Measurements from ENCODE around the gene FSTL5. TPM values are rescaled to one million over a fixed set of nuclear protein-coding genes. Genes with fewer than 3 reads are reported as not detected.

Gene FSTL5
- total and polyA plus RNA-seq, 2 experiments from 2014 or later = 0.06 to 0.49 TPM

DNA sequence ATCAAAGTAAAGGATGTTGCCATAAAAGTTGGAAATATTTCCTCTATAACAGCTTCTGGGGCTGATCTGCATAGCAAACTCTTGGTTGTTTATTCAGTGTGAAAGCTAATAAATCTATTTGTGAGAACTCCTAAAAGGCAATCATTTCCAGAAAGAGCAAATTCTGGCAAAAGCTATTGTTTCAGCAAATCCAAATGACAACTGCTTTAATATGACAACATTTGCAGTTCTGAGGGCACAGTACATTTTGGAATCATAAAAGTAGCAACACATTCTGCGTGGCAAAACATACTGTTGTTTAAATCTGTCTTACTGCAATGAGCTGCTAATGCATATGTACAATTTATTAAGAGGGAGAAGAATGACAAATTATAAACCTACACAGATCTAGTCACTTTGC lies 818.1 kb downstream of the FSTL5 start (continued):
- TF ChIP-seq, protein P1, sequence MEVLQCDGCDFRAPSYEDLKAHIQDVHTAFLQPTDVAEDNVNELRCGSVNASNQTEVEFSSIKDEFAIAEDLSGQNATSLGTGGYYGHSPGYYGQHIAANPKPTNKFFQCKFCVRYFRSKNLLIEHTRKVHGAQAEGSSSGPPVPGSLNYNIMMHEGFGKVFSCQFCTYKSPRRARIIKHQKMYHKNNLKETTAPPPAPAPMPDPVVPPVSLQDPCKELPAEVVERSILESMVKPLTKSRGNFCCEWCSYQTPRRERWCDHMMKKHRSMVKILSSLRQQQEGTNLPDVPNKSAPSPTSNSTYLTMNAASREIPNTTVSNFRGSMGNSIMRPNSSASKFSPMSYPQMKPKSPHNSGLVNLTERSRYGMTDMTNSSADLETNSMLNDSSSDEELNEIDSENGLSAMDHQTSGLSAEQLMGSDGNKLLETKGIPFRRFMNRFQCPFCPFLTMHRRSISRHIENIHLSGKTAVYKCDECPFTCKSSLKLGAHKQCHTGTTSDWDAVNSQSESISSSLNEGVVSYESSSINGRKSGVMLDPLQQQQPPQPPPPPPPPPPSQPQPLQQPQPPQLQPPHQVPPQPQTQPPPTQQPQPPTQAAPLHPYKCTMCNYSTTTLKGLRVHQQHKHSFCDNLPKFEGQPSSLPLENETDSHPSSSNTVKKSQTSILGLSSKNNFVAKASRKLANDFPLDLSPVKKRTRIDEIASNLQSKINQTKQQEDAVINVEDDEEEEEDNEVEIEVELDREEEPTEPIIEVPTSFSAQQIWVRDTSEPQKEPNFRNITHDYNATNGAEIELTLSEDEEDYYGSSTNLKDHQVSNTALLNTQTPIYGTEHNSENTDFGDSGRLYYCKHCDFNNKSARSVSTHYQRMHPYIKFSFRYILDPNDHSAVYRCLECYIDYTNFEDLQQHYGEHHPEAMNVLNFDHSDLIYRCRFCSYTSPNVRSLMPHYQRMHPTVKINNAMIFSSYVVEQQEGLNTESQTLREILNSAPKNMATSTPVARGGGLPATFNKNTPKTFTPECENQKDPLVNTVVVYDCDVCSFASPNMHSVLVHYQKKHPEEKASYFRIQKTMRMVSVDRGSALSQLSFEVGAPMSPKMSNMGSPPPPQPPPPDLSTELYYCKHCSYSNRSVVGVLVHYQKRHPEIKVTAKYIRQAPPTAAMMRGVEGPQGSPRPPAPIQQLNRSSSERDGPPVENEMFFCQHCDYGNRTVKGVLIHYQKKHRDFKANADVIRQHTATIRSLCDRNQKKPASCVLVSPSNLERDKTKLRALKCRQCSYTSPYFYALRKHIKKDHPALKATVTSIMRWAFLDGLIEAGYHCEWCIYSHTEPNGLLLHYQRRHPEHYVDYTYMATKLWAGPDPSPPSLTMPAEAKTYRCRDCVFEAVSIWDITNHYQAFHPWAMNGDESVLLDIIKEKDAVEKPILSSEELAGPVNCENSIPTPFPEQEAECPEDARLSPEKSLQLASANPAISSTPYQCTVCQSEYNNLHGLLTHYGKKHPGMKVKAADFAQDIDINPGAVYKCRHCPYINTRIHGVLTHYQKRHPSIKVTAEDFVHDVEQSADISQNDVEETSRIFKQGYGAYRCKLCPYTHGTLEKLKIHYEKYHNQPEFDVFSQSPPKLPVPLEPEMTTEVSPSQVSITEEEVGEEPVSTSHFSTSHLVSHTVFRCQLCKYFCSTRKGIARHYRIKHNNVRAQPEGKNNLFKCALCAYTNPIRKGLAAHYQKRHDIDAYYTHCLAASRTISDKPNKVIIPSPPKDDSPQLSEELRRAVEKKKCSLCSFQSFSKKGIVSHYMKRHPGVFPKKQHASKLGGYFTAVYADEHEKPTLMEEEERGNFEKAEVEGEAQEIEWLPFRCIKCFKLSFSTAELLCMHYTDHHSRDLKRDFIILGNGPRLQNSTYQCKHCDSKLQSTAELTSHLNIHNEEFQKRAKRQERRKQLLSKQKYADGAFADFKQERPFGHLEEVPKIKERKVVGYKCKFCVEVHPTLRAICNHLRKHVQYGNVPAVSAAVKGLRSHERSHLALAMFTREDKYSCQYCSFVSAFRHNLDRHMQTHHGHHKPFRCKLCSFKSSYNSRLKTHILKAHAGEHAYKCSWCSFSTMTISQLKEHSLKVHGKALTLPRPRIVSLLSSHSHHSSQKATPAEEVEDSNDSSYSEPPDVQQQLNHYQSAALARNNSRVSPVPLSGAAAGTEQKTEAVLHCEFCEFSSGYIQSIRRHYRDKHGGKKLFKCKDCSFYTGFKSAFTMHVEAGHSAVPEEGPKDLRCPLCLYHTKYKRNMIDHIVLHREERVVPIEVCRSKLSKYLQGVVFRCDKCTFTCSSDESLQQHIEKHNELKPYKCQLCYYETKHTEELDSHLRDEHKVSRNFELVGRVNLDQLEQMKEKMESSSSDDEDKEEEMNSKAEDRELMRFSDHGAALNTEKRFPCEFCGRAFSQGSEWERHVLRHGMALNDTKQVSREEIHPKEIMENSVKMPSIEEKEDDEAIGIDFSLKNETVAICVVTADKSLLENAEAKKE (CRISPR knock-in tag; IDR thresholded peaks at IDR 0.05) = no peak

DNA sequence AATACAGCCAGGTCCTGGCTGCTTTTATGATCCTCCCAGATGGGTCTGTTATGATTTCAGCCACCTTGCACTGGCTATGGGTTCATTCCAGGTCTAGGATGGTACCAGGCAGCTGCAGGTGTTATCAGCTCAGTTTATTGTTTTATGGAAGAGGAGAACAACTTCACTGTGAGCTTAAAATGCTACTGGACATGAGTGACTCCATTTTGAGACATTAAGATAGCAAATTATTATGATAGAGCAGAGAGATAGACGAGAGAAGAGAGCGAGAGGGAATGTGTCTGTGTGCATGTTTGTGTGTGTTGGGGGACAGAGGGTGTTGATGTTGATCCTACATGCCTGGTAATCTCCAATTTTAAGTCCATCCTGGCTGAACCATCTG lies 820.2 kb downstream of the FSTL5 start:
- Histone ChIP-seq H3K27me3 (ENCODE audit: insufficient read depth) (no peaks in the 10 kb centered on the region), H3K4me2 (no peak overlapping the region), H4K20me1 (replicated peaks; ENCODE audit: insufficient read depth) (no peaks in the 10 kb centered on the region), H3K9me2 (ENCODE audit: insufficient read depth) (no peaks in the 10 kb centered on the region), H3K36me3 (ENCODE audit: insufficient read depth) (no peaks in the 10 kb centered on the region), H3F3A (replicated peaks; ENCODE audit: low read depth) (no peaks in the 10 kb centered on the region), H3K27ac (ENCODE audit: low read depth) (no peak overlapping the region), H2AFZ (no peak overlapping the region), H3K4me1 (ENCODE audit: insufficient read depth) (no peaks in the 10 kb centered on the region), H3K79me2 (replicated peaks; ENCODE audit: insufficient read depth) (no peaks in the 10 kb centered on the region), H3K4me3 (no peak overlapping the region)
- DNase-seq (ENCODE audit: low spot score) (no peak), ATAC-seq (no peak)
- H3K4me1 Mint-ChIP-seq = peaks cover 4% of the 10 kb centered on the region; the same call in 2 of the 3 replicates
- H3K27me3 Mint-ChIP-seq (ENCODE audit: insufficient read depth, low read depth, poor library complexity) = no peaks in the 10 kb centered on the region
- H3K27ac Mint-ChIP-seq = no peak overlapping the region
- H3K36me3 Mint-ChIP-seq (ENCODE audit: low read depth) = no peaks in the 10 kb centered on the region
- no peak overlapping the region for H3K4me3 Mint-ChIP-seq
- H3K9me3 Mint-ChIP-seq = no peaks in the 10 kb centered on the region
- TF ChIP-seq EZH2phosphoT487 (IDR thresholded peaks at IDR 0.05; ENCODE audit: unreplicated experiment) (no peak), POLR2AphosphoS5 (IDR thresholded peaks at IDR 0.05; ENCODE audit: low read depth) (no peak), NANOG (IDR thresholded peaks at IDR 0.05; ENCODE audit: borderline replicate concordance) (no peak), STAT1 (IDR thresholded peaks at IDR 0.05; ENCODE audit: unreplicated experiment) (no peak), CREB1 (CRISPR knock-in tag; IDR thresholded peaks at IDR 0.05; ENCODE audit: low read depth) (no peak), ZNF331 (CRISPR knock-in tag; IDR thresholded peaks at IDR 0.05; ENCODE audit: low read depth) (no peak), ZNF114 (CRISPR knock-in tag; IDR thresholded peaks at IDR 0.05) (no peak)
- TF ChIP-seq, protein P2, sequence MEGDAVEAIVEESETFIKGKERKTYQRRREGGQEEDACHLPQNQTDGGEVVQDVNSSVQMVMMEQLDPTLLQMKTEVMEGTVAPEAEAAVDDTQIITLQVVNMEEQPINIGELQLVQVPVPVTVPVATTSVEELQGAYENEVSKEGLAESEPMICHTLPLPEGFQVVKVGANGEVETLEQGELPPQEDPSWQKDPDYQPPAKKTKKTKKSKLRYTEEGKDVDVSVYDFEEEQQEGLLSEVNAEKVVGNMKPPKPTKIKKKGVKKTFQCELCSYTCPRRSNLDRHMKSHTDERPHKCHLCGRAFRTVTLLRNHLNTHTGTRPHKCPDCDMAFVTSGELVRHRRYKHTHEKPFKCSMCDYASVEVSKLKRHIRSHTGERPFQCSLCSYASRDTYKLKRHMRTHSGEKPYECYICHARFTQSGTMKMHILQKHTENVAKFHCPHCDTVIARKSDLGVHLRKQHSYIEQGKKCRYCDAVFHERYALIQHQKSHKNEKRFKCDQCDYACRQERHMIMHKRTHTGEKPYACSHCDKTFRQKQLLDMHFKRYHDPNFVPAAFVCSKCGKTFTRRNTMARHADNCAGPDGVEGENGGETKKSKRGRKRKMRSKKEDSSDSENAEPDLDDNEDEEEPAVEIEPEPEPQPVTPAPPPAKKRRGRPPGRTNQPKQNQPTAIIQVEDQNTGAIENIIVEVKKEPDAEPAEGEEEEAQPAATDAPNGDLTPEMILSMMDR (conservative IDR thresholded peaks at IDR 0.05; ENCODE audit: low read depth in 2 of 2) = no peak
- TF ChIP-seq, protein P3, sequence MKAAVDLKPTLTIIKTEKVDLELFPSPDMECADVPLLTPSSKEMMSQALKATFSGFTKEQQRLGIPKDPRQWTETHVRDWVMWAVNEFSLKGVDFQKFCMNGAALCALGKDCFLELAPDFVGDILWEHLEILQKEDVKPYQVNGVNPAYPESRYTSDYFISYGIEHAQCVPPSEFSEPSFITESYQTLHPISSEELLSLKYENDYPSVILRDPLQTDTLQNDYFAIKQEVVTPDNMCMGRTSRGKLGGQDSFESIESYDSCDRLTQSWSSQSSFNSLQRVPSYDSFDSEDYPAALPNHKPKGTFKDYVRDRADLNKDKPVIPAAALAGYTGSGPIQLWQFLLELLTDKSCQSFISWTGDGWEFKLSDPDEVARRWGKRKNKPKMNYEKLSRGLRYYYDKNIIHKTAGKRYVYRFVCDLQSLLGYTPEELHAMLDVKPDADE (IDR thresholded peaks at IDR 0.05) = no peak
